GM06990 (cell line): ENCODE measurements around the gene NCOR1.
A peak's percentile ranks its signal among the peaks of the same experiment; 100 is the strongest.
"Not testable (repeated sequence)": the region's sequence is repeated elsewhere in the genome, so short reads cannot be mapped to it uniquely, and the experiment has no call there.

Experiments
- DNase-seq: peaks from one replicate; pipeline ENCODE4 v3.0.0-alpha.2; 2011; ENCODE audit not compliant: insufficient read length; ENCODE audit errors: extremely low read depth
- H3K27me3 ChIP-seq: replicated peaks from 2 replicates; pipeline ENCODE4 v1.6.0; 2011; ENCODE audit warnings: low read length; ENCODE audit not compliant: control insufficient read depth, insufficient read depth
- H3K36me3 ChIP-seq: 2 replicates; pipeline ENCODE4 v1.5.1; 2011; ENCODE audit warnings: low read length; ENCODE audit not compliant: control insufficient read depth, insufficient read depth
- H3K4me3 ChIP-seq: replicated peaks from 2 replicates; pipeline ENCODE4 v1.5.1; 2011; ENCODE audit warnings: low read depth, mild to moderate bottlenecking, control low read depth, low read length
- CTCF ChIP-seq: IDR thresholded peaks from 2 replicates; pipeline ENCODE4 v1.5.1; 2011; ENCODE audit warnings: low read length, control low read depth, mild to moderate bottlenecking, inconsistent platforms; ENCODE audit not compliant: insufficient read depth, poor library complexity, severe bottlenecking

The NCOR1 gene

GRCh38 chr17:16211590-16211989 lies 3.7 kb downstream of the NCOR1 start:
- H3K27me3 ChIP-seq = no peaks in the 10 kb centered on the region
- no peak for DNase-seq
- no peak overlapping the region for H3K4me3 ChIP-seq

DNA sequence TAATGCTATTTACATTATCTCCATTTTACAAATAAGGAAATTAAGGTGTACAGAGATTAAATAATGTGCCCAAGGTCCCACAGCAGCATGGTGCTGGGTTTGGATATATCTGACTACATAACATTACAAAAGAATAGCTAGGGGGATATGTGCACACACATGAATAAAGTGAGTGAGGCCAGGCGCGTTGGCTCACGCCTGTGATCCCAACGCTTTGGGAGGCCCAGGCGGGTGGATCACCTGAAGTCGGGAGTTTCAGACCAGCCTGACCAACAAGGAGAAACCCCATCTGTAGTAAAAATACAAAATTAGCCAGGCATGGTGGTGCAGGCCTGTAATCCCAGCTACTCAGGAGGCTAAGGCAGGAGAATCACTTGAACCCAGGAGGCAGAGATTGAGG lies 10.6 kb downstream of the NCOR1 start:
- DNase-seq, H3K4me3 ChIP-seq, H3K27me3 ChIP-seq, H3K36me3 ChIP-seq: not testable (repeated sequence)

More at GRCh38 chr17:16211590-16211989, 3.7 kb downstream of the NCOR1 start:
- no peaks in the 10 kb centered on the region for H3K36me3 ChIP-seq
- TF ChIP-seq CTCF = no peak

- not testable (repeated sequence) for H3K36me3 ChIP-seq, DNase-seq, H3K27me3 ChIP-seq
- H3K4me3 ChIP-seq = peak overlapping the region; percentile 22
These were observed 12.5 kb downstream of the NCOR1 start for GRCh38 chr17:16202554-16203500.

DNA sequence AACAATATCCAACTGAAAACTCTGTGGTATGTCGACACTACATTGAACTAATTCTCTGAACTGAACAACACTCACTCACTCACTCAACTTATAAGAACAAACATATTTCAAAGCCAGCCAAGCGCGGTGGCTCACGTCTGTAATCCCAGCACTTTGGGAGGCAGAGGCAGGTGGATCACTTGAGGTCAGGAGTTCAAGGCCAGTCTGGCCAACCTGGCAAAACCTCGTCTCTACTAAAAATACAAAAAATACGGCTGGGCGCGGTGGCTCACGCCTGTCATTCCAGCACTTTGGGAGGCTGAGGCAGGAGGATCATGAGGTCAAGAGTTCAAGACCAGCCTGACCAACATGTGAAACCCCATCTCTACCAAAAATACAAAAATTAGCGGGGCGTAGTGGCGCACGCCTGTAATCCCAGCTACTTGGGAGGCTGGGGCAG lies 13.6 kb downstream of the NCOR1 start:
- not testable (repeated sequence) for DNase-seq, H3K4me3 ChIP-seq, H3K36me3 ChIP-seq, H3K27me3 ChIP-seq

GRCh38 chr17:16199093-16199492 lies 16.2 kb downstream of the NCOR1 start:
- no peak for DNase-seq
- Histone ChIP-seq H3K27me3 (no peaks in the 10 kb centered on the region), H3K36me3 (peaks cover 2% of the 10 kb centered on the region), H3K4me3 (no peak overlapping the region)
- no peak for TF ChIP-seq CTCF

DNA sequence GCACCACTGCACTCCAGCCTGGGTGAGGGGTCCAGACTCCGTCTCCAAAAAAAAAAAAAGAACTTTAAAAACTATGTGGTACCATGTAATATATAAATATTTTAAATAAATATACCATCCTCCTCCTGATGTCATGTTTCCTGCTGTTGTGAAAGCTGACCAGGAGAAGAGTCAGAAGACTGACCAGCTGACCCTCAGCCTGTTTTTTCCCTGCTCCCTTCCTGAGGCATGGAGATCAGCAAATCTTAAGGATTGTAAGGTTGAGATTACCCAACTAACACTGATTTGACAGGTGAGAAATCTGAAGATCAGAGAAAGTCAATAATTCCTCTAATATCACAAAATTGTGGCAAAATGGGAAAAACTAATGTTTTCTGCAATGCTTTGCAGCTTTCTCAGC lies 18.1 kb downstream of the NCOR1 start:
- Histone ChIP-seq H3K27me3 (no peaks in the 10 kb centered on the region), H3K36me3 (peaks cover 3% of the 10 kb centered on the region), H3K4me3 (no peak overlapping the region)
- no peak for DNase-seq
- TF ChIP-seq CTCF = no peak

- not testable (repeated sequence) for H3K4me3 ChIP-seq, H3K27me3 ChIP-seq, DNase-seq, H3K36me3 ChIP-seq
These were observed 21.0 kb downstream of the NCOR1 start for GRCh38 chr17:16194307-16194835.

- Histone ChIP-seq H3K4me3 (no peak overlapping the region), H3K27me3 (no peaks in the 10 kb centered on the region), H3K36me3 (peaks cover 2% of the 10 kb centered on the region)
- TF ChIP-seq CTCF = no peak
- DNase-seq = no peak
These were observed 23.7 kb downstream of the NCOR1 start for GRCh38 chr17:16191604-16192003.
